Measurements from ENCODE around the gene ADAMTS2.

The ADAMTS2 gene

DNA sequence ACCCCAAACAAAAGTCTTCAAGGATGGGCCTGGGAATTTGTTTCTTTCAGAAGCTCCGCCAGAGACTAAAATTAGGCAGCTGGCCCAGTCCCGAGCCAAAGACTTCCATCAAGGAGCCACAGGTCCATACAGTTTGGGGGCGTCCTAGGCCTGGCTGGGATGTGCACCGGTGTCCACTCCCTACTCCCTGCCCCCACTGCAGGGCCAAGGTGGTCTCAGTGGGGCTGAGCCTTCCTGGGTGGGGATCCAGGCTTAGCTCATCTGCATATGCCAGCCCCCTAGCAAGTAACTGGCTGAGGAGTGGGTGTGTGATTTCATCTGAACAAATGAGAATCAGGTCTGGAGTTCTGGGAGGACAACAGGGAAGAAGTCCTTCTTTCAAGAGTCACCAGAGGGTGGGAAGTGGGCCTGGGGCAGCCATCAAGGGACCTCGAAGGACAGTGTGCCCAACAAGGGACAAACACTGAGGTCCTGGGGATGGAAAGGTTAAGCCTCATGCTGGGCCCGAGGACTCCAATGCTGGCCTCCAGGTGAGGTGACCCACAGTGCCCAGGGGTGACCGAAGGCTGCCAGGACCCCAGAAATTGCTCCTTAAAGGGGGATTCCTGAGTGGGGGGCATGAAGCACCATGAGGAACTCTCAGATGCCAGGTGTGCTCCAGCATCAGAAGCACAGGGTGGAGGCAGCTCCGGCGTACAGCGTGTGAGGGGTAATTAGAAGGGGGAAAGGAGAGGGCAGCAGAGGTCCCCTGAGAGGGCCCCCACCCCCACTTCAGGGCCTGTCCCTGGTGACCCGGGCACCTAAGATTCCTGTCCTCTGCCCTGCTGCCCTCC is 193.8 kb downstream of the ADAMTS2 start:
- DNase-seq = no peak

- DNase-seq = no peak
These were observed 195.2 kb downstream of the ADAMTS2 start for GRCh38 chr5:179150011-179150410.

DNA sequence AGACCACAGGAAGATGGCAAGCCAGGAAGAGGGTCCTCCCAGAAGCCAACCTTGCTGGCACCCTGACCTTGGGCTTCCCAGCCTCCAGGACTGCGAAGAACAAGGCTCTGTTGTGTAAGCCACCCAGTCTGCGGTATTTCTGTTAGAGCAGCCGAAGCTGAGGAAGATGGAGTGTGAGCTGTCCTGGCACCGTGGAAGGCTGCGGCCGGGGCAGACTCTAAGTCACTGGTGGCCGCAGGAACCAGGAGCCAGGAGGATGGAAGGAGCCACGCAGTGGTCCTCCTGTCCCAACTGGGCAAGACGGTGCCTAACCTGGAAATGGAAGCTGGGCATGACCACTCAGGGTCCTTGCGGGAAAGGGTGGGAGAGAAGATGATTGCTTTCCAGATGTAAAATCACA is 196.0 kb downstream of the ADAMTS2 start:
- DNase-seq = no peak

- no peak for DNase-seq
These were observed 196.5 kb downstream of the ADAMTS2 start for GRCh38 chr5:179148703-179149170.

GRCh38 chr5:179147991-179148702 is 197.1 kb downstream of the ADAMTS2 start:
- no peak for DNase-seq

GRCh38 chr5:179146277-179146676 is 199.0 kb downstream of the ADAMTS2 start:
- no peak for DNase-seq

GRCh38 chr5:179143446-179143845 is 201.8 kb downstream of the ADAMTS2 start:
- DNase-seq = no peak

DNA sequence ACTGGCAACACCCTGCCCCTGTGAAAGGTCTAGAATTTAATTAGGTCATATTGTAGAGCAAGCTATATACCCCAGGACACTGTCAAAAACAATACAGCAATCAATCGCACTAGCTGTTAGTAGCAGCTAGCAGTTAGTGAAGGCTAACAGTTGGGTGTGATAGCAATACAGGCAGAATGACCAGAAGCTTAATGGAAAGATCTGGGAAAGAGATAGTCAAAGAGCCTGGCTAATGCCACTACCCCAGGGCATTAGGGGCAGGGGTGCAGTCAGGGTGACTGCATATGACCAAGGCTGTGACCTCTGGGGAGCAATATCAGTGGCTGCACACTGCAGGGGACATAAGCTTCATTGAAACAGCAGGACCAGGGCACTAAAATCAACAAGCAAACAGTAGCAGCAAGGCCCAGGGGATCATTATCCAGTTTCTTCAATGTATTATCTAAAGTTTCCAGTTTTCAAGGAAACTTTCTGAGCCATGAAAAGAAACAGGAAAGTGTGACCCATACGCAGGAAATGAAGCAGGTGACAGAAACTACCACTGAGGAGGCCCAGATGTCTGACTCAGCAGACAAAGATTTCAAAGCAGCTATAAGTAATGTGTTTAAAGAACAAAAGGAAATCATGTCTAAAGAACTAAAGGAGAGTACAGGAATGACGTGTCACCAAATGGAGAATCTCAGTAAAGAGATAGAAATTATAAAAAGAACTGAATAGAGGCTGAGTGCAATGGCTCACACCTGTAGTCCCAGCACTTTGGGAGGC is 202.6 kb downstream of the ADAMTS2 start:
- DNase-seq = no peak

DNA sequence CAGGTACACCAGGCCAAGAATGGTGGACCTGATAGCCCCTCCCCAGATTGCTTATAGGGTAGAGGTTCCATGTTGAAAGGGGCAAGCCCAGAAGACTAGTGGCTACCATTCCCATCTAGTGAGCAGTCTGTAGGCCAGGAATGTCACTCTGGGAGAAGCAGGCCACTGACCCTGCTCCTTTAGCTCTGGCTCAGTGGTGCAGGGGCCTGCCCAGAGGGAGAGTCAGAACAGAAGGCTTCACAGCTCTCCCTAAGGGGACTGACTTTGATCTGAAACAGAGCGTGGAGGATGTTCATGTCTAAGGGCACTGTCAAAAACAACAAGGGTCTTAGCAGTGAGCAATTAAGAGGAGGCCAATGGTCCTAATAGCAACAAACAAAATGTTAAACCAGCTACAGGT is 203.4 kb downstream of the ADAMTS2 start:
- DNase-seq = no peak

GRCh38 chr5:179140293-179140692 is 205.0 kb downstream of the ADAMTS2 start:
- no peak for DNase-seq

DNA sequence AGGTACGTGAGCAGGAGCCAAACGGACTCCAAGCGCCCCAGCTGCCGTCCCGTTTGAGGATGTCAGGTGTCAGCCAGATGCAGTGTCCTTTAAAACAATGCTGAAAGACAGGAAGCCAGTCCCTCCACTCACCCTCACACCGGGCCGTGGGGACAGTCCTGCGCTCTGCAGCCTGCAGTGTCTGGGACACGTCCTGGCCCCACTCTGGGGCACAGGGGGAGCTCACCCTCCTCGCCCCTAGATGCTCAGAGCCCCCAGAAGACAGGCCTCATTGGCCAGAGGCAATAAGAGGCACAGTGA is 205.4 kb downstream of the ADAMTS2 start:
- no peak for DNase-seq

DNA sequence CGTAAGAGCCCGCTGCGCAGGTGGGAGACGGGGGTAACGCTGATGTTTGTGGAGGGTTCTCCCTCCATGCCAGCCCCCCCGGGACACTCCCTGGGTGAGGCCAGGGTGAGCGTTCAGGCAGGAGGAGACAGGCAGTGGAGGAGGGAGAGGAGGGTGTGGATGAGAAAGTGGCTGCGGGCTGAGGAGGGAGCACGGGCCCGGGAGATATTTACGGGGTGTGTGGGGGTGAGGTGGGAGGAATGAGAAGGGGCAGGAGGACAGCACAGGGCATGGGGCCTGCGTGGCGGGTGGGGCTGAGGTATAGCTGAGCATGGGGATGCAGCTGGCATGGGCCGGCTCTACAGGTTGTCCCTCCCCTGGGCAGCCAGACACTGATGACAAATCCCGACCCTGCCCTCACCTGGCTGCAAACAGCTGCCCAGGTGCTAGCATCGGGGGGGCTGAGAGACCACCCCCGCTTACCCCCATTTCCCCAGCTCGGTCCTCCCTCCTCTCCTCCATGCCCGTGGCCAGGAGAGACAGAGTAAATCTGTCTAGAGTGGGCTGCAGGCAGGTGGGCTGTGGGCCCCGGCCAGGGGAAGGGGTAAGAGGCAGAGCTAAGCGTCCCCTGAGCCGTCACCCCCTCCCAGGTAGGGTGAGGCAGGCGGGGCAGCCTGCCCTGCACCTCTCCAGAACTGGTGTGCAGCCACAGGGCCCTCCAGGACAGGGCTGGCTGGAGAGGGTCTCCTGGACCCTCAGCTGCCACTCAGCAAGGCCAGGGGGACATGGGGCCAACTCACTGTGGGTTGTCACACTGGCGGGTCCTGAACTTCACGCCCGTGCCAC is 205.9 kb downstream of the ADAMTS2 start:
- DNase-seq = no peak

DNA sequence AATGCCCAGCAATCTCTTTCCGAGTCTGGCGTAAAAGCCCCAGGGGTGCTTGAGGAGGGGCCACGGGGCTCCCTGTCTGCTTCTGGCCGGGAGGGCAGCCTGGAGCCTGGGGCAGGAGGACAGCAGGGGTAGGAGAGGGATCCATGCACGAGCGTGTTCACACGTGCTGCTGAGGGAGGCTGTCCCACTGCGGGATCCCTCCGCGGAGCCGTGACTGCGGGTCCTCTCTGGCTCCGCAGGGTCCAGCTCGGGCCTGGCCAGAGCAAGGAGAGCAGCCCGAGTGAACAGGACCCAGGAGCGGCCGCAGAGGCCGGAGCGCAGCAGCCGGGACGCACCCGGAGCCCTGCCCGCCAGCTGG is 206.7 kb downstream of the ADAMTS2 start:
- DNase-seq = no peak

- DNase-seq = no peak
These were observed 207.4 kb downstream of the ADAMTS2 start for GRCh38 chr5:179137643-179138567.

DNA sequence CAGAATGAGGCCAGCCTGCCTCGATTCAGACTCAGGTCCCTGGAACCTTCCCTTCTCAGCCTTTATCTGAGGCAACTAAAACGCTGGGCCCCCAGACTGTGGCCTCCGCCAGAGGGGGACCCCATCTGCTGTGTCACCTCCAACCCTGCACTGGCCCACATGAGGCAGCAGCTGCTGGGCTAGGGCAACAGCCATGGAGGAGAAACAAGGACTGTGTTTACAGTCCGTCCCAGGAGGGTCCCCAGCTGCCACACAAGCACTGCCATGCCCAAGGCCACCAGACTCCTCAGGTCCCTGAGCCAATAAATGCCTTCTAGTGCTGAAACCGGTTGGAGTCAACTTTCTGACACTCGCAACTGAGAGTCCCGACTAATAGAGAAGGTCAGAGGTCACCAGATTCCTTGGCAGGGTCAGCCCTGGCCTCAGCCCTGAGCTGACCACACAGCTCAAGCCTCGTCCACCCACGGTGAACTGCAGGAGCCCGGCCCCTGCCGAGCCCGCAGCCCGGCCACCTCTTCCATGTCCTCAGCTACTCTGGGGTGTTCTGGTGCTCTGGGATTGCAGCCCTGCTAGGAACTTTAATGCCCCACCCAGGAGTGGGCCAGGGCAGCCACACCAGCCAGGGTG is 208.1 kb downstream of the ADAMTS2 start:
- no peak for DNase-seq

DNA sequence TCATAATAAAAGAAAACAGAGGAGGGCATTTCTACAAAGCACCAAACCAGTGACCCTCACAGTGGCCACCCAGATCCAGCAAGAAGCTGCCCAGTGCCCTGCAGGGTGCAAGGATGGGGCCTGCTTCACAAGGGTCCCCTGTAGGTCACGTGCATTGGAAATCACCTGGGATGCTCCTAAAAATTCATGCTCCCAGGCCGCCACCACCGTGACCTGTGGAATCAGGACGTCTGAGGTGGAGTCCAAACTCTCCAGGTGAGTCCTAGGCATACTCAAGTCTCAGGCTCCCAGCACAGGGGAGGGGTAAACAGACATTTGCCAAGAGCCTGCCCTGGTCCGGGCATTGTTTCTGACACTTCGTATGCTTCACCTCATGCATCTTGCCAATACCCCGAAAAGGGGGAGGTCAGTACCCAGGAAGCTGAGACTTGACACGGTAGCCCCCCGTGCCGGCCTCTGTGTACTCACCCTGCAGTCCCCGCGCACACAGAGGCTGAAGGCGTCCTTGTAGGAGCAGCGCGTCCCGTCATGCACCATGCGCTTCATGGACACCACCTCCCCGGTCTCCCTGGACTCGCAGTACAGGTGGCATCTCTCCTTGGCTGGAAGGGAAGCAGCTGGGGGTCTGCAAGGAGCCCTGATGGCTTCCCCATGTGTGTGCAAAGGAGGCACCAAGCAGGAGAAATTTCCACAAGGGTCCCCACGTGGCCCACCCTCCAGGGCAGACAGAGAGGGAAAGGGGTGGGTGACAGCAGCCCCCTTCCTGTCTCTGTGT is 209.6 kb downstream of the ADAMTS2 start:
- DNase-seq = no peak

- no peak for DNase-seq
These were observed 210.3 kb downstream of the ADAMTS2 start for GRCh38 chr5:179135006-179135405.

DNA sequence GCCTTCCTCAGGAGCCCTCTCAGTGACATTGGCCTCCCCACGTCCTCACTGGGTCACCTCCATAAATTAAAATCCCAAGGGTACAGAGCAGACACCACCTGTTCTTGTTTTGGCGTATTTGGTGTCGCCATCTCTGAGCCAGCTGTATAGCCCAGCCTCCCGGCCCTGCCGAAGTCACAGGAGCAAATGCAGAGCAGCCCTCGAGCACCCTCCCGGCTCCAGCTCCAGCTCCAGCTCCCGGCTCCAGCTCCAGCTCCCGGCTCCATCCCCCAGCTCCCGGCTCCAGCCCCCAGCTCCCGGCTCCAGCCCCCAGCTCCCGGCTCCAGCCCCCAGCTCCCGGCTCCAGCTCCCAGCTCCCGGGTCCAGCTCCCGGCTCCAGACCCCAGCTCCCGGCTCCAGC is 210.8 kb downstream of the ADAMTS2 start:
- no peak for DNase-seq

- DNase-seq = no peak
These were observed 212.5 kb downstream of the ADAMTS2 start for GRCh38 chr5:179132586-179133355.

Data from GOT3 (cell line).